ENCODE measurements around the gene NTSR1.

GRCh38 chr20:62694868-62695267 is 13.8 kb upstream of the NTSR1 start:
- TF ChIP-seq CTCF (conservative IDR thresholded peaks at IDR 0.05), result no peak
- no peak for TF ChIP-seq EZH2 (IDR thresholded peaks at IDR 0.05; ENCODE audit: low read depth)

All from PC-9 (cell line).